Pancreas (tissue), 10 donors: ENCODE measurements around the gene DGCR8. TPM values are rescaled to one million over a fixed set of nuclear protein-coding genes. Genes with fewer than 3 reads are reported as not detected.

Source experiments
- ATAC-seq, 4 donors: fragments of 200-7000 bp; cut with Tn5 transposase; one replicate each; pipeline versions ENCODE4 v1.8.0 to v1.9.1; 2020; ENCODE audit warnings: mild to moderate bottlenecking in 4 of 4, moderate library complexity in 4 of 4
- DNase-seq, 6 donors: peaks; one replicate each; pipeline ENCODE4 v3.0.0-alpha.2; 2020
- FAIRE-seq: peaks from 2 replicates; lab custom pipeline; 2012; peaks lifted over from hg19 to GRCh38; lab: Jason Lieb, UNC
- H3K27ac ChIP-seq, 4 donors: fragments of 200-600 bp; sonication (generic); 1 replicate in 3 of 4; 2 replicates in 1 of 4; pipeline versions ENCODE4 v1.5.0 to v1.8.0; 2020
- H3K27me3 ChIP-seq, 4 donors: fragments of 200-600 bp; one replicate each; pipeline ENCODE4 v1.8.0; 2021
- H3K36me3 ChIP-seq, 3 donors: fragments of 200-600 bp; sonication (generic) in 1 of 3; one replicate each; pipeline versions ENCODE4 v1.5.0 to v1.8.0; 2020 to 2021
- H3K4me1 ChIP-seq, 3 donors: fragments of 200-600 bp; one replicate each; pipeline ENCODE4 v1.8.0; 2021
- H3K4me3 ChIP-seq, 4 donors: fragments of 200-600 bp; sonication (generic) in 2 of 4; one replicate each; pipeline versions ENCODE4 v1.5.0 to v1.8.0; 2020 to 2021
- H3K9me3 ChIP-seq, 4 donors: fragments of 200-600 bp; one replicate each; pipeline ENCODE4 v1.8.0; 2021
- WGBS, 2 donors: extraction: QIAGEN DNeasy Blood & Tissue Kit; methylation state at CpG; one replicate each; pipeline ENCODE4 v1.1.7; 2013; 5-methylcytosine and 5-hydroxymethylcytosine counted together
- intact Hi-C, 3 donors: fragments of 100-400 bp; cut with DNase I; formaldehyde crosslinking; loops; one replicate each; pipeline versions ENCODE4 v1.11.1 to v1.14.2; 2022
- polyA plus RNA-seq, 2 donors: library from polyadenylated mRNA; stranded (reverse); fragments of 200-250 nt; gene quantifications; one replicate each; pipeline ENCODE4 v1.2.3, GENCODE V29; 2013
- total RNA-seq, 6 donors: library from RNA; stranded (reverse); fragmentation: NEBNext Ultra II Directional in 4 of 6; extraction: Animal tissue kit (Norgen Biotek cat#: 25700) in 4 of 6; gene quantifications; one replicate each; pipeline versions ENCODE4 v1.2.1 to v1.2.4, GENCODE V29; 2021 to 2023
- TF ChIP-seq, protein P1 (sequence below), 4 donors: fragments of 200-600 bp; sonication (generic) in 3 of 4; IDR thresholded peaks; one replicate each; pipeline versions ENCODE4 v1.5.0 to v1.8.0; 2021; ENCODE audit warnings: antibody characterized with exemption in 4 of 4
- donor health status: healthy with polysubstance abuse.
- donor health status: DM: no; HTN: no; CAD: no; lungs with moderate emphysema.
- donor health status: DM: no; HTN: no; CAD: no.
- donor health status: control.
- donor health status: control.
- donor health status: Bipolar disorder and iron deficiency.
- donor health status: DM: yes; HTN: yes; CAD: no.
- donor health status: DM: no; HTN: no; CAD: no.
- donor health status: DM: no; HTN: no; CAD: no.
- donor health status: DM: yes; HTN: yes; CAD: no.

Gene DGCR8
- total and polyA plus RNA-seq, 8 donors = 14.9 to 31.9 (median 18.9) TPM

DNA sequence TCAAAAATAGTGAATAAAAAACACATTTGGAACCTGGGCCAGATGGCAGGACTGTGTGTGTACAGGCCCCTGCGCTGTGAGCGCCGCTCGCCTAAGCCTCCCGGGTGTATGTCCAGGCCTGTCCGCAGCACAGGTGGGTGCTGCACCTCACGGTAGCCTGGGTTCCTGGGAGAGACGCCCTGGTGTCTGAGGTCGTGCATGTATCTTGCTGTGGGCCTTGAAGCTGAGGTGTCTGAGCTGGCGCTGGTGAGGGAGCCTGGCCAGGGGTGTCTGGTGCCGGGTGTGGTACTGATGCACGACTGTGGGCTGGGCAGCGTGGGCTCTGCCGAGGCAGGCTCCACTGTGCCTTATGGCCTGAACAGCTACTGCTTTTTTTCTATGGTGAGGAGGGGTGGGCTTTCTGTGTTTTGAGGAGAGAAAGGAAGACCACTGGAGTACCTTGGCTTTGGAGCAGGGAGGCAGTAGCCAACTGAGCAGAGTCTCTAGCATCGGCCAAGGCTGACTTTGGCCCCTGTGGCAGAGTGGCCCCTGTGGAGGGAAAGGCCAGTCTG is 47.4 kb downstream of the DGCR8 start:
- WGBS, 2 donors = 88 to 91% methylated on average over 15 of the region's 15 CpGs
- no peak for ATAC-seq

DNA sequence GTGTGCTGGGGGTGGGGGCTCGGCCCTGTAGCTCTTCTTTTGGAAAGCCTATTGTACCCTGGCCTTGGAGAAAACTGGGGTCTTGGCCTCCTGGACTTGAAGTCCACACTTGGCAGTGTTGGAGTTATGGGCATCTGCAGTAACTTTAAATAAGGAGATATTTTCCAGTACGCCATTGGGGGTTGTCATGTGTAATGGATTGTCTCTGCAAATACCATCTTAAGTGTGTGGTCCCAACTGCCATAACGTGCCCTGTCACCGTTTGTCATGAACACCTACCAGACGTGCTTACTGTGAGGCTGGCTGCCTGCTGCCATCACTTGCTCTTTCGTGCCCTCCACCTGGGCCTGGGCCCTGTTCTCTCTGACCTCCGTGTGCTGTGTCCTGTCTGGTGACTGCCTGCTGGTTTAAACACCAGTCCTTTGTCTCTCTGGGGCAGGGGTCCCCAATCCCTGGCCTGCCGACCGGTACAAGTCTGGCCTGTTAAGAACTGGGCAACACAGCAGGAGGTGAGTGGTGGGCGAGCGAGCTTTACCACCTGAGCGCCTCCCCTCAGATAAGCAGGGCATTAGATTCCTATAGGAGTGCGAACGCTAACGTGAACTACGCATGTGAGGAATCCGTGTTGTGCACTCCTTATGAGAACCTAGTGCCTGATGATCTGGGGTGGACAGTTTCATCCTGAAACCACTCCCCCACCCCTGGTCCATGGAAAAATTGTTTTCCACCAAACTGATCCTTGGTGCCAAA is 48.0 kb downstream of the DGCR8 start:
- FAIRE-seq (no peak), DNase-seq (no peak), ATAC-seq (no peak)
- Histone ChIP-seq H3K4me1 (peaks cover 0 to 6% (median 6%) of the 10 kb centered on the region in 3 donors), H3K4me3 (no peak overlapping the region), H3K27me3 (no peaks in the 10 kb centered on the region), H3K27ac (no peak overlapping the region), H3K36me3 (peaks cover 0 to 10% (median 0%) of the 10 kb centered on the region in 3 donors), H3K9me3 (no peaks in the 10 kb centered on the region)
- 78 to 84% methylated on average over 16 to 17 of the region's 17 CpGs for WGBS, 2 donors
- TF ChIP-seq, protein P1, sequence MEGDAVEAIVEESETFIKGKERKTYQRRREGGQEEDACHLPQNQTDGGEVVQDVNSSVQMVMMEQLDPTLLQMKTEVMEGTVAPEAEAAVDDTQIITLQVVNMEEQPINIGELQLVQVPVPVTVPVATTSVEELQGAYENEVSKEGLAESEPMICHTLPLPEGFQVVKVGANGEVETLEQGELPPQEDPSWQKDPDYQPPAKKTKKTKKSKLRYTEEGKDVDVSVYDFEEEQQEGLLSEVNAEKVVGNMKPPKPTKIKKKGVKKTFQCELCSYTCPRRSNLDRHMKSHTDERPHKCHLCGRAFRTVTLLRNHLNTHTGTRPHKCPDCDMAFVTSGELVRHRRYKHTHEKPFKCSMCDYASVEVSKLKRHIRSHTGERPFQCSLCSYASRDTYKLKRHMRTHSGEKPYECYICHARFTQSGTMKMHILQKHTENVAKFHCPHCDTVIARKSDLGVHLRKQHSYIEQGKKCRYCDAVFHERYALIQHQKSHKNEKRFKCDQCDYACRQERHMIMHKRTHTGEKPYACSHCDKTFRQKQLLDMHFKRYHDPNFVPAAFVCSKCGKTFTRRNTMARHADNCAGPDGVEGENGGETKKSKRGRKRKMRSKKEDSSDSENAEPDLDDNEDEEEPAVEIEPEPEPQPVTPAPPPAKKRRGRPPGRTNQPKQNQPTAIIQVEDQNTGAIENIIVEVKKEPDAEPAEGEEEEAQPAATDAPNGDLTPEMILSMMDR (IDR thresholded peaks at IDR 0.05) = no peak
- intact Hi-C loops = loop anchor here in 2 of 3 donors (10.0 kb wide), 1 partner anchor 153 kb away; no protein-coding TSS in a partner anchor

More for the DNA sequence above, 47.4 kb downstream of the DGCR8 start:
- TF ChIP-seq, protein P1 (IDR thresholded peaks at IDR 0.05) = no peak
- FAIRE-seq (no peak), DNase-seq (no peak)
- Histone ChIP-seq H3K4me1 (peaks cover 0 to under 1% (median 0%) of the 10 kb centered on the region in 3 donors), H3K27me3 (no peaks in the 10 kb centered on the region), H3K36me3 (peaks cover 0 to 10% (median 0%) of the 10 kb centered on the region in 3 donors), H3K4me3 (no peak overlapping the region), H3K9me3 (no peaks in the 10 kb centered on the region), H3K27ac (no peak overlapping the region)
- intact Hi-C loops = loop anchor here in 2 of 3 donors (10.0 kb wide), 1 partner anchor 153 kb away; no protein-coding TSS in a partner anchor

- Histone ChIP-seq H3K36me3 (peaks cover 0 to 10% (median 0%) of the 10 kb centered on the region in 3 donors), H3K27ac (no peak overlapping the region), H3K4me1 (peaks cover 0 to 6% (median 6%) of the 10 kb centered on the region in 3 donors), H3K9me3 (no peaks in the 10 kb centered on the region), H3K27me3 (no peaks in the 10 kb centered on the region), H3K4me3 (no peak overlapping the region)
- DNase-seq (no peak), ATAC-seq (no peak), FAIRE-seq (no peak)
- 52 to 63% methylated on average over 2 of the region's 2 CpGs for WGBS, 2 donors
- intact Hi-C loops = loop anchor here in 2 of 3 donors (10.0 kb wide), 1 partner anchor 154 kb away; no protein-coding TSS in a partner anchor
- TF ChIP-seq, protein P1 (IDR thresholded peaks at IDR 0.05) = no peak
Observed at GRCh38 chr22:20128619-20128901, 48.5 kb downstream of the DGCR8 start.

DNA sequence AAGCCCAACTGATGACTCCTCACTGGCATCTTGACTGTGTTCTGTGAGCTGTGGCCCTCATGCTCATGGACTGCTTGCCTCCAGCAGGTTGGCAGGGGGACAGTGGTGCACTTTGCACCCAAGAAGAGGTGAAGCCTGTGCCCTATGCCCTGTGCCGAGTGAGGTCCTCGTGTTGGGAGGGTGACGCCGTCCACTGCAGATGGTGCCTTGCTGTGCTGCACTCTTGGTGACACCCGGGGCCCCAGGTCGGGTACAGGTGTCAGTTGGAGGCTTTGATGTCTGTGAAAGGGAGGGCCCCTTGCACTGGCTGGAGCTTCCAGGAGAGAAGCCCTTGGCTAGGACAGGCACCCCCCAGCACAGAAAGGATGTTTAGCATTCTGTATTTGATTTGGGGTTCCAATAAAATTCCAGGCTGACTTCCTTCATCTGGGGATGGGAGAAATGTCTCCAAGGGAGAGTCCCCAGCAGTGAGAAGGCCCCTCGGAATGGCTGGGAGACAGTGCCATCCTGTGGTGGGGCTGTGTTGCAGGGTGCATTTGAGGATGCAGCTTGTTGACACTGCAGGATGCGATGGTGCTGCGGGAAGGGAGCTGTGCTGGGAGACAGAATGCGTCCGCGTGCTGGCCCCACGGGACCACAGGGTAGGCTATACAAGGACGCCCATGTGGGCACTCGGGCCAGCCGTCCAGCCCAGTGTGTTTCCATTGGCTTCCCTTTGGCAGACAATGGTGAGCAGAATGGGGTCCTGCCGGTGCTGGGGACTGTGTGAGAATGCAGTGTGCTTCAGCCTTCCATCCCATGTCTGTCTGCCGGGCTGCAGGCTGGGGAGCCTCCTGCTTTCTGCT is 49.1 kb downstream of the DGCR8 start:
- H3K27ac ChIP-seq = no peak overlapping the region
- DNase-seq = no peak

More for the DNA sequence above, 49.1 kb downstream of the DGCR8 start:
- intact Hi-C loops = loop anchor here in 2 of 3 donors (10.0 kb wide), 1 partner anchor 154 kb away; no protein-coding TSS in a partner anchor
- WGBS, 2 donors = 26 to 47% methylated on average over 18 of the region's 18 CpGs
- Histone ChIP-seq H3K4me1 (peaks cover 0 to 6% (median 6%) of the 10 kb centered on the region in 3 donors), H3K9me3 (no peaks in the 10 kb centered on the region), H3K36me3 (peaks cover 0 to 10% (median 0%) of the 10 kb centered on the region in 3 donors), H3K27me3 (no peaks in the 10 kb centered on the region), H3K4me3 (no peak overlapping the region)
- FAIRE-seq (no peak), ATAC-seq (peak in 2 of 4 donors; percentile 28 to 29)
- TF ChIP-seq, protein P1 (IDR thresholded peaks at IDR 0.05) = no peak
